HUES64 (cell line): Measurements from ENCODE around the gene LGR5.

ENCODE experiments used
- H3K27ac ChIP-seq: 2 replicates; pipeline ENCODE4 v1.7.0; 2013; ENCODE audit warnings: low read depth, low read length, inconsistent platforms
- H3K27me3 ChIP-seq: 2 replicates; pipeline ENCODE4 v1.6.1; 2013; ENCODE audit warnings: mild to moderate bottlenecking, low read length; ENCODE audit not compliant: insufficient read depth
- H3K36me3 ChIP-seq: 2 replicates; pipeline ENCODE4 v1.6.1; 2013; ENCODE audit warnings: mild to moderate bottlenecking, low read length; ENCODE audit not compliant: insufficient read depth
- H3K4me1 ChIP-seq: 2 replicates; pipeline ENCODE4 v1.6.1; 2013; ENCODE audit warnings: mild to moderate bottlenecking, low read length, moderate library complexity; ENCODE audit not compliant: insufficient read depth
- H3K4me3 ChIP-seq: 2 replicates; pipeline ENCODE4 v1.5.1; 2013; ENCODE audit warnings: mild to moderate bottlenecking, low read length, moderate library complexity
- H3K9ac ChIP-seq: 2 replicates; pipeline ENCODE4 v1.6.1; 2013; ENCODE audit warnings: mild to moderate bottlenecking, low read depth, low read length
- H3K9me3 ChIP-seq: 2 replicates; pipeline ENCODE4 v1.6.1; 2013; ENCODE audit warnings: low read depth, low read length; ENCODE audit not compliant: insufficient read depth
- WGBS: fragments of 150-250, 120-280 bp; methylation state at CpG from one replicate; pipeline ENCODE4 v1.1.7; 2013; ENCODE audit warnings: missing lambda C conversion rate; 5-methylcytosine and 5-hydroxymethylcytosine counted together

The LGR5 gene

DNA sequence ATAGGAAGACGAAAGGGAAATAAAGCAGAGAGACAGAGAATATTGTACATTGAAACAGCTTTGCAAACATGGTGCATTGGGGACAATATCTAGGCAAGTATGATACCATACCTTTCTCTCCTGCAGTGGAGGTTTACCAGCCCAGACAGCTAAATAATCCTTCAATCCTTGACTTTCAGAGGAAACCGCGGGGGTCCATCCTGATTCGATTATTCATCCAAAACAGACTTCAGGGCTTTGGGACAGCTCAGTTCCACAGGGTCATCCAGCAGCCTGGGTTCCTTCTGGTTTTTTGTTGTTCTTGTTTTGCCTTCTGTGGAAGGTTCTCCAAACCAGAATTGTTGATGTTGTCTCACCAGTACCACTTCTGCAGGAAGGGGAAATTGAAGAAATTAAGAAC lies 81.5 kb downstream of the LGR5 start:
- no peak overlapping the region for H3K4me3 ChIP-seq
- no peaks in the 10 kb centered on the region for H3K27me3 ChIP-seq
- WGBS = 81% methylated on average over 4 of the region's 4 CpGs
- no peak overlapping the region for H3K9ac ChIP-seq
- no peaks in the 10 kb centered on the region for H3K36me3 ChIP-seq
- no peaks in the 10 kb centered on the region for H3K9me3 ChIP-seq
- H3K27ac ChIP-seq = no peak overlapping the region
- peaks cover 9% of the 10 kb centered on the region; the same call in 1 of the 2 replicates for H3K4me1 ChIP-seq

DNA sequence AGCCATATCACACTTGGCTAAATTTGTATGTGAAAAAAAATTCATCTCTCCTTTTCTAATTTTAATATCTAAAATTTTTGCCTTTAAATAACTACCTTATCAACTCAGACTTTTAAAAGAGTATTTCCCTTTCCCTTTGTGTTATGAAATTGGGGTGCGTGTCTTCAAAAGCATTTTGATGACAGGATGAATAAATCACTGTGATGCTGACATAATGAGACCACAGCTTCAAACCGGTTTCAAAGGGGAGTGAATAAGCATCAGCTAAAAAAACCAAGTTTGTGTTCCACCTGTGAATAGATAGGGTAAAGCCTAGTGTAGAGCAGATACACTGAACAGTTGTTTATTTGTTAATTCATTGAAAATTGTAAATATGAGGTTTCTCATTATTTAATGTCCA lies 85.0 kb downstream of the LGR5 start:
- Histone ChIP-seq H3K4me3 (no peak overlapping the region), H3K4me1 (0 out of 2 replicates have a peak, but pooled peaks cover 5% of the 10 kb centered on the region), H3K9ac (no peak overlapping the region), H3K36me3 (no peaks in the 10 kb centered on the region), H3K27ac (no peak overlapping the region), H3K27me3 (no peaks in the 10 kb centered on the region), H3K9me3 (no peaks in the 10 kb centered on the region)
- WGBS = 95% methylated on average over 2 of the region's 2 CpGs

DNA sequence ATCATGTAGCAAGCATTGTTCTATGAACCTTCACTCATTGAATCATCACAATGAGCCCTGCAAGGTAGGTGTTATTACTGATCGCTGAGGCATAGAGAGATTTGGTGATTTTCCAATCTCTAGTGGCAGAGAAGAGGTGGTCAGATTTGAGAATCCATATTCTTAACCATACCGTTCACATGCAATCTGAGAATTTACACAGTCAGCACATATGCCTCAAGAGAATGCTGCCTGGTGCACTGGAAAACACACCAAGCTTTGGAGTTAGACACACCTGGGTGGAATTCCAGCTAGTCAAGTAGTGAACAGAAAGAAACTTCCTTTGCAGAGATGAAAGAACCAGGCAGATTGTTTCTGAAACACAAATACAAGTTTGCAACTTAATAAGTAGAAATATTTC lies 94.1 kb downstream of the LGR5 start:
- Histone ChIP-seq H3K27ac (no peak overlapping the region), H3K9ac (no peak overlapping the region), H3K27me3 (no peaks in the 10 kb centered on the region), H3K4me1 (no peaks in the 10 kb centered on the region), H3K36me3 (no peaks in the 10 kb centered on the region), H3K4me3 (no peak overlapping the region), H3K9me3 (no peaks in the 10 kb centered on the region)
- 94% methylated on average over 1 of the region's 2 CpGs for WGBS

DNA sequence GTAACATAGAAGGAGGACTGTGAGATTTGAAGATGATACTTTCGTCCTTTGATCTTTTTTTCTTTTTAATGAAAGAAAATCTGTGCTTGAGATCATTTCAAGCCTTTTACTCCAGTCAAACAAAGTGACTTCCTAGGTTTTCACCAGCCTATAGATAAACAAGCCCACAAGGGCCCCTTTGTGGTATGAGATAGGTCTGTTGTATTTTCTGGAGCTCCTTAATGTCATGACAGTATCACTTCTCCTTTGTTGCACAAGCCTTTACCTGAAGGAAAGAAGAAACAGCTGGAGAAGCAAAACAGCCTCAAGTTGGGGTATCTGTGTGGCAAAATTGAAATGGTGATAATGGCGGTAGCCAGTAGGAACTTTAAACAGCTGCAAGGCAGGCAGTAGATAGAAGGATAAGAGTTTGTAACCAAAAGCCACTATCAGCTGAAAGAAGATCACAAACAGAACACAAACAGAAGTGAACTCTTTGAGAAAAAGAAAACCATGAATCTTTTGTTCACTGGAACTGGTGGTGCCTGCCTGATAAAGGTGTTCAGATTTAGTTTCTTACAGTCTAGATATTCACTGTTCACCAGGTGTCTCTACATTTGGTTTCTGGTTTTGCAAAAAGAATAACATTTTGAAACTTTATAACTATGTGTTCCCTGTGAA lies 96.8 kb downstream of the LGR5 start:
- 76% methylated on average over 2 of the region's 2 CpGs for WGBS
- no peak overlapping the region for H3K27ac ChIP-seq

DNA sequence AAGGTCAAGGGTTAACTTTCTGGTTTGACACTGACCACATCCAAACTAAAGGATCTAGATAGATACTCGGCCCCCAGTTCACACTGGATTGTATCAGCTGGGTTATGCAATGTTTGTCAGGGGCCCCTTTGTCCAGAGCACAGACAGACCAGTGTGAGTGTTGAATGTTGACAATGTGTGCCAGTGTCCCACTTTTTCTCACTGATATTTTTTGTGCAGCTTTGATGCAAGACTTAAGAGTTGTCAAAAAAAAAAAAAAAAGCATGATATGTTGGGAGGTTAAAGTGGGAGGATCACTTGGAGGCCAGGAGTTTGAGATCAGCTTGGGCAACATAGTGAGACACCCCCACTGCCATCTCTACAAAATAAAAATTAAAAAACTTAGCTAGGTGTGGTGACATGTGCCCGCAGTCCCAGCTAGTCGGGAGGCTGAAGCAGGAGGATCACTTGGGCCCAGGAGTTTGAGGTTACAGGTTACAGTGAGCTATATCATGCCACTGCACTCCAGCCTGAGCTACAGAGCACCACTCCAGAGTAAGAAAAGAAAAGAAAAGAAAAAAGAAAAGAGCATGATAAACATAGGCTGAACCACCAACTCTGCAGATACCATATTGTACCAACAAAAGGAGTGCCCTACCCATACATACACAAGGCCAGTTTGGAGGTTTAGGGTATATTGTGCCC lies 97.5 kb downstream of the LGR5 start:
- Histone ChIP-seq H3K9me3 (no peaks in the 10 kb centered on the region), H3K27me3 (no peaks in the 10 kb centered on the region), H3K9ac (no peak overlapping the region), H3K4me1 (no peaks in the 10 kb centered on the region), H3K36me3 (no peaks in the 10 kb centered on the region), H3K4me3 (no peak overlapping the region), H3K27ac (no peak overlapping the region)
- WGBS = 97% methylated on average over 3 of the region's 3 CpGs

More for the DNA sequence above, 96.8 kb downstream of the LGR5 start:
- H3K27me3 ChIP-seq = no peaks in the 10 kb centered on the region
- no peaks in the 10 kb centered on the region for H3K36me3 ChIP-seq
- no peak overlapping the region for H3K9ac ChIP-seq
- H3K4me1 ChIP-seq = no peaks in the 10 kb centered on the region
- H3K9me3 ChIP-seq = no peaks in the 10 kb centered on the region
- H3K4me3 ChIP-seq = no peak overlapping the region

DNA sequence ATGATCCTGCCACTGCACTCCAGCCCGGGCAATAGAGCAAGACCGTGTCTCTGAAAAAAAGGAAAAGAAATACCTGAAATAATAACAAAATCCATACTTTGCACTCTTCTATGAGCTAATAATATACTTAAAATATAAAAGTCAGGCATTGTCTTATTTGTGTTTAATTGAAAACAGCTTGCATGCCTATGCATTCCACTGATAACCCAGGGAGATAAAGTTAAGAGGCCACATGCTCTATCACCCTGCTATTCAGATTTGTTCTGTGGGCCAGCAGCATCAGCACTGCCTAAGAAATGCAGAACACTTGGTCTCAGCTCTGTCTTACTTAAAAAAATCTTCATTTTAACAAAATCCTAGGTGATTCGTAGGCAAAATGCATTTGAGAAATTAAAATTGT lies 99.2 kb downstream of the LGR5 start:
- Histone ChIP-seq H3K9ac (no peak overlapping the region), H3K4me3 (no peak overlapping the region), H3K36me3 (no peaks in the 10 kb centered on the region), H3K9me3 (no peaks in the 10 kb centered on the region), H3K4me1 (no peaks in the 10 kb centered on the region), H3K27me3 (no peaks in the 10 kb centered on the region), H3K27ac (no peak overlapping the region)
- WGBS = 100% methylated on average over 3 of the region's 3 CpGs

DNA sequence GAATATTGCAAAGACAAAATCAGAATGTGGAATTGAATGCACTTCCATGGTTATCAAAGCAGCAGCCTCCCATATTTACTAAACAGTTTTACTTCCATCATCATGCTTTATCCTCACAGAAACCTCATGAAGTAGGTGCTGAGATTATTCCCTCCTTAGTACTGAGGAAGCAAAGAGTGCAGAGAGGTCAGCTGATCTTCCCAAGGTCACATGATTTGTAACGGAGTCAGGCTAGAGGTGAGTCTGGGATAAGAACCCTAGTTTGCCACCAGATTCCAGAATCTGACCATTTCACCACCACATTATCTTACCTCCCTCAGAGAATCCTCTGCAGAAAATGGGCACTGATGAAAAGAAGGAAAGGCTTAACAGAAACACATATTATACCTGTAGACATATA lies 102.0 kb downstream of the LGR5 start:
- H3K4me1 ChIP-seq = no peaks in the 10 kb centered on the region
- H3K4me3 ChIP-seq = no peak overlapping the region
- no peak overlapping the region for H3K9ac ChIP-seq
- H3K9me3 ChIP-seq = no peaks in the 10 kb centered on the region
- no peaks in the 10 kb centered on the region for H3K36me3 ChIP-seq
- no peaks in the 10 kb centered on the region for H3K27me3 ChIP-seq
- no peak overlapping the region for H3K27ac ChIP-seq
- 78% methylated on average over 1 of the region's 1 CpG for WGBS

DNA sequence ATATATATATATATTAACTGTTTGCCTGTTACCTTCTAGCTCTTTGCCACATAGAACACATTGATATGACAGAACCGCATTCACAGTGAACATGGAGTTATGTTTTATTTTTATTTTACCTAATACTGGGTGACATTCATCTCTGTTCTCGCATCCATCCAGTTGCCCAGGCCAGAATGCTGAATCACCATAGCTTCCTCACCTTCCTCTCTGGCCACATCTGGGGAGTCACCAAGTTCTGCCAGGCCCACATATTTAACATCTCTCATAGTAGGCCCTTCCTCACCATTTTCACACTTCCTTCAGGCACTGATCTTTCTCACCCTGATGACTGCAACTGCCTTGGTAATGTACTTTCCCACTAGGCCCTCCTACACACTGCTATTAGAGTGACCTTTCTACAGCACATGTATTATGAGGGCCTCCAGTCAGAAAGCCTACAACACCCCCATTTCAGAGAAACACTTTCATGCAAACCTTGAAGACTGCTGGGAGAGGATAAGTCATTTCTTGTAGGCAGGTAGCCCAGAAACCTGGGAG lies 106.8 kb downstream of the LGR5 start:
- 92% methylated on average over 1 of the region's 2 CpGs for WGBS
- H3K36me3 ChIP-seq = no peaks in the 10 kb centered on the region
- H3K4me3 ChIP-seq = no peak overlapping the region
- no peak overlapping the region for H3K9ac ChIP-seq
- H3K9me3 ChIP-seq = no peaks in the 10 kb centered on the region
- H3K4me1 ChIP-seq = no peaks in the 10 kb centered on the region
- no peaks in the 10 kb centered on the region for H3K27me3 ChIP-seq
- no peak overlapping the region for H3K27ac ChIP-seq

DNA sequence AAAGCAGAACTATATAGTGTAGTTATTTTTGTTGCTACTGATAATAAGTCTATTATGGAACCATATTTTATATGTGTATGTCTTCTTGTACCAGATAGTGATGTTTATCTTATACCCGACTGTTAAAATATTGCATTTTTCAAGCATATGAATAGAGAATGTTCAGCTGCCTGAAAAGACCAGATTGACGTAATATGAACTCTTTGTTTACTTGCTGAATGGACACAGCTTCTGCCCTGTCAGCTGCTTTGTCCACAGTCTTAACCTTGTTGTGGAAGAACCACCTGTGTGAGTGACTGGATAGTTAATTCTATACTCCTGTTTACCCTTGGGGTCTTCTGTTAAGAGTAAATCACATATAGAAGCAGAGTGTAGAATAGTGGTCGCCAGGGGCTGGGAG lies 109.3 kb downstream of the LGR5 start:
- no peak overlapping the region for H3K9ac ChIP-seq
- H3K27me3 ChIP-seq = no peaks in the 10 kb centered on the region
- no peak overlapping the region for H3K27ac ChIP-seq
- no peak overlapping the region for H3K4me3 ChIP-seq
- 93% methylated on average over 3 of the region's 3 CpGs for WGBS
- H3K36me3 ChIP-seq = no peaks in the 10 kb centered on the region
- H3K4me1 ChIP-seq = no peaks in the 10 kb centered on the region
- H3K9me3 ChIP-seq = no peaks in the 10 kb centered on the region

DNA sequence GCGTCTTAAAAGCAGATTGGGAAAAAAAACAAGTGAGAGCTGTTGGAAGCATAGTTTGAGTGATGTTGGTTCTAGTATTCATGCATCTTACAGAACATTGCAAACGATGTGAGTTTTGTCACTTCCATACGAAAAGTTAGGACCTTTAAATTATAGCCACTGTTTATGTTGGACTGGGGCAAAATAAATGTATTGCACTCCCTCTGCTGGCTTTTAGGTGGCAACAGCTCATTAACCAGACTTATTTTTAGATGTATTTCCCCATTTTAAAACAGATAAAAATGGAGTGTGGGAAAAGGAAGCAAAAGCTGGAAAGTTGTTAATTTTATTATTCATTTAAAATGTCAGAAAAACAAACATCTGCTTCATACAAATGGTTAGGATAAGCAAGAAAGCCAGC lies 111.9 kb downstream of the LGR5 start:
- H3K9me3 ChIP-seq = no peaks in the 10 kb centered on the region
- no peak overlapping the region for H3K4me3 ChIP-seq
- no peaks in the 10 kb centered on the region for H3K27me3 ChIP-seq
- 83% methylated on average over 3 of the region's 3 CpGs for WGBS
- no peak overlapping the region for H3K27ac ChIP-seq
- no peaks in the 10 kb centered on the region for H3K36me3 ChIP-seq
- H3K9ac ChIP-seq = no peak overlapping the region
- peaks cover 3% of the 10 kb centered on the region for H3K4me1 ChIP-seq

DNA sequence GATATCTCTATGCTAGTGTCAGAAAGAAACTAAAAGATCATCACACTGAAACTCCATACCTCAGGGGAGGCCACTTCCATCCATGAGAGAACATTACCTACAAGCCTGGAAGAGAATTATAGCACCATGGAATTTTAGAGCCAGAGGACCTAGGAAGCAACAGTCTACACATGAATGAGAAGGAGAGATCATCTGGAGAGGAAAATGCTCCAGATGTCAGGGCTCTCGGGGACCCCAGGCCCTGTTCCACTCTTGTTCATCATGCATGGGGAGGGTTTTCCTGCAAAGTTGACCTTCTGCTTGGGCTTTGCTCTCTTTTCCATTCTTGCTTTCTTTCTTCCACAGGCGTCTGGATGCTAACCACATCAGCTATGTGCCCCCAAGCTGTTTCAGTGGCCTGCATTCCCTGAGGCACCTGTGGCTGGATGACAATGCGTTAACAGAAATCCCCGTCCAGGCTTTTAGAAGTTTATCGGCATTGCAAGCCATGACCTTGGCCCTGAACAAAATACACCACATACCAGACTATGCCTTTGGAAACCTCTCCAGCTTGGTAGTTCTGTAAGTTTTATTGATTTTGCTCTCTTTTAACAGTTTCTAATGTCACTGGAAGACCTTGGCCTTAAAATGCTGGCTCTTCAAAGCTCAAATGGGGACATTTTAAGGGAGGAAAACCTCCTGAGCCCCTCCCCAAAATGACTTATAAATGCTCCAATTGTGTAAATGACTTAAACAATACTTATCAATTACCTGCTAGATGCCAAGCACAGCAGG lies 113.3 kb downstream of the LGR5 start:
- 89% methylated on average over 5 of the region's 5 CpGs for WGBS
- Histone ChIP-seq H3K4me1 (peaks cover 14% of the 10 kb centered on the region), H3K27ac (no peak overlapping the region), H3K36me3 (no peaks in the 10 kb centered on the region), H3K27me3 (no peaks in the 10 kb centered on the region), H3K9me3 (no peaks in the 10 kb centered on the region), H3K9ac (no peak overlapping the region), H3K4me3 (no peak overlapping the region)
